Duodenal mucosa (tissue), 2 donors: ENCODE results near the gene IQCK.

Experiments
- H3K27ac ChIP-seq: one replicate; pipeline ENCODE4 v1.7.0; 2013; ENCODE audit warnings: low read depth, low read length
- H3K27me3 ChIP-seq, 2 donors: one replicate each; pipeline ENCODE4 v1.7.0; 2013; ENCODE audit warnings: low read length in 2 of 2, control low read depth in 1 of 2; ENCODE audit not compliant: insufficient read depth in 2 of 2, control insufficient read depth in 1 of 2
- H3K36me3 ChIP-seq, 2 donors: one replicate each; pipeline ENCODE4 v1.7.0; 2013; ENCODE audit warnings: low read length in 2 of 2, control low read depth in 1 of 2; ENCODE audit not compliant: insufficient read depth in 2 of 2, control insufficient read depth in 1 of 2
- H3K4me1 ChIP-seq, 2 donors: one replicate each; pipeline ENCODE4 v1.7.0; 2013; ENCODE audit warnings: low read length in 2 of 2, control low read depth in 1 of 2; ENCODE audit not compliant: insufficient read depth in 2 of 2, control insufficient read depth in 1 of 2
- H3K4me3 ChIP-seq, 2 donors: one replicate each; pipeline ENCODE4 v1.7.0; 2013; ENCODE audit warnings: low read length in 2 of 2, low read depth in 1 of 2
- H3K9ac ChIP-seq, 2 donors: one replicate each; pipeline ENCODE4 v1.7.0; 2013; ENCODE audit warnings: low read length in 2 of 2, low read depth in 1 of 2
- H3K9me3 ChIP-seq, 2 donors: one replicate each; pipeline ENCODE4 v1.7.0; 2013; ENCODE audit warnings: low read length in 2 of 2, control low read depth in 1 of 2; ENCODE audit not compliant: control insufficient read depth in 1 of 2

The IQCK gene

DNA sequence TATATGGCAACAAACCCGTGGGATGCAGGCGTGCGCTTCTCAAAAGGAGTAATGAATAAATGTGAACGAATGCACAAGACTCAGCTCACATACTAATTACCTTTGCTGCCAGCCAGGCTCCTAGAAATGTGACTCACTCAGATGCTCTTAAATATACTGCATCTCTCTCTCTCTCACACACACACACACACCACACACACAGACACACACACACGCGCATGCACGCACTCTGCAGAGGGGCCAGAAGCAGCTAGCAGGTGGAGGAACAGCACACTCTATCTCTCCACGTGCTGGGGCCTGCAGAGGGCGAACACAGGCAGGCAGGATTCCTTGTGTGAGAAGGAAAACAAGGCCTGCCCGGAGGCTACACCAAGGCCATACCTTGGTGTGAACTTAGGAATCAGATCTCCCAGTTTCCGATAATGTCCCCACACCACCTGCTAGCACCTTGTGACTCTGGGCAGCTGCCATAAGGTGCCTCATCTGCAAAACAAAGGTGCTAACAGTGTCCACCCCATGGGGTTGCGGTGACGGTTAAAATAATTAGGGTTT is 161.2 kb downstream of the IQCK start:
- Histone ChIP-seq H3K27me3 (peaks cover 0 to 4% of the 10 kb centered on the region in 2 donors), H3K4me1 (peaks cover 0 to 5% of the 10 kb centered on the region in 2 donors), H3K9me3 (no peaks in the 10 kb centered on the region), H3K36me3 (no peaks in the 10 kb centered on the region), H3K9ac (no peak overlapping the region), H3K4me3 (no peak overlapping the region), H3K27ac (no peak overlapping the region)

DNA sequence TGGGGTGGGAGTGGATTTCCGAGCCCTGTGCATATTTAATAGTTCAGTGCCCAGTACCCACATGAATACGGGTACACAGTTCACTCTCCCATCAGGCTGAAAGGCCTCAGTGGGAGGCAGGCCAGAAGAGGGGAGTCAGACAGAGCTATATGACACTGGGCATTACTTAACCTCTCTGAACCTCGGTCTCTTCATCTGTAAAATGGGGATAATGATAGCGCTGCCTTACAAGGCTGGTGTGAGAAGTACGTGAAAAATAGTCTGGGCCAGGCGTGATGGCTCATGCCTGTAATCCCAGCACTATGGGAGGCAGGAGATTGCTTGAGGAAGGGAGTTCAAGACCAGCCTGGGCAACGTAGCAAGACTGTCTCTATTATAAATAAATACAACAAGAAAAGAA is 163.0 kb downstream of the IQCK start:
- Histone ChIP-seq H3K4me1 (peaks cover 11 to 16% of the 10 kb centered on the region in 2 donors), H3K36me3 (no peaks in the 10 kb centered on the region), H3K27ac (no peak overlapping the region), H3K27me3 (peaks cover 4 to 11% of the 10 kb centered on the region in 2 donors), H3K4me3 (no peak overlapping the region), H3K9me3 (no peaks in the 10 kb centered on the region), H3K9ac (no peak overlapping the region)

DNA sequence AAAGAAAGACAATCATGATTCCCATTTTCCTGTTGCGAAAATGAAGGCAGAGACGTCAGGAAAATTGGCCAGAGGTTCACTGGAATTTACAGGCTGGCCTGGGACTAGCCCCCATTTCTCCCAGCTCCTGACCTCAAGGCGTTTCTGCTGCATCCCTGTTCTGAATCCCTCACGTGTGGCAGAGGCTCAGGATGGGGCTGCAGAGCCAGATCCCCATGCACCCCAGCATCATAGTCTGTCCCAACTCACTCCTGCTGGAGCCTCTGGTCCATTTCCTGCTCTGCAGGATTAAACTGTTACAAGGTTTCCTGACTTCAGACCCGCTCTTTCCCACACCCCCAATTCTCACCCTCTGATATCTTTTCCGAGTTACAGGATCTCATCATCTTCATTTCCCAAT is 163.7 kb downstream of the IQCK start:
- H3K27me3 ChIP-seq = peaks cover 4 to 11% of the 10 kb centered on the region in 2 donors
- H3K4me3 ChIP-seq = no peak overlapping the region

DNA sequence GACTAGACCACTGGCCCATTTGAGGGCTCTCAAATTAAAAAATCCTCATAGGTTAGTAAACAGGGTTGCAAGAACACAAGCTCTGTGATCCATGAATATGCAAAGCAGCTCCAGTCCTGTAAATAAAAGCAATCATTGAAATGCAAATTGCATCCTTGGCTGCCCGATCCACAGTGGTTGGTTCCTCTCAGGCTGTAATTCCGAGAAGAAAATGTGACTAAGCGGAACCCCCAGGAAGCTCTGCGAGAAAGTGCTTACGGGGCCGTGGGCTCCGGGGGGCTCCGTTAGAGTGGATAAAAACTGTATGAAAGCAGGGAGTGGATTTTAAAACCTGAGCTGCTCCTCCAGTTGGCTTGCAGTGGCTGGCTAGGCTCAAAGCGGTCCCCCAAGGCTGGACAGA is 164.1 kb downstream of the IQCK start:
- no peak overlapping the region for H3K9ac ChIP-seq
- no peak overlapping the region for H3K4me3 ChIP-seq
- no peaks in the 10 kb centered on the region for H3K36me3 ChIP-seq
- H3K27ac ChIP-seq = no peak overlapping the region
- peaks cover 4 to 11% of the 10 kb centered on the region in 2 donors for H3K27me3 ChIP-seq
- H3K4me1 ChIP-seq = peaks cover 16 to 18% of the 10 kb centered on the region in 2 donors
- no peaks in the 10 kb centered on the region for H3K9me3 ChIP-seq

More for the DNA sequence above, 163.7 kb downstream of the IQCK start:
- no peak overlapping the region for H3K9ac ChIP-seq
- H3K27ac ChIP-seq = no peak overlapping the region
- H3K36me3 ChIP-seq = no peaks in the 10 kb centered on the region
- peaks cover 16 to 18% of the 10 kb centered on the region in 2 donors for H3K4me1 ChIP-seq
- no peaks in the 10 kb centered on the region for H3K9me3 ChIP-seq

DNA sequence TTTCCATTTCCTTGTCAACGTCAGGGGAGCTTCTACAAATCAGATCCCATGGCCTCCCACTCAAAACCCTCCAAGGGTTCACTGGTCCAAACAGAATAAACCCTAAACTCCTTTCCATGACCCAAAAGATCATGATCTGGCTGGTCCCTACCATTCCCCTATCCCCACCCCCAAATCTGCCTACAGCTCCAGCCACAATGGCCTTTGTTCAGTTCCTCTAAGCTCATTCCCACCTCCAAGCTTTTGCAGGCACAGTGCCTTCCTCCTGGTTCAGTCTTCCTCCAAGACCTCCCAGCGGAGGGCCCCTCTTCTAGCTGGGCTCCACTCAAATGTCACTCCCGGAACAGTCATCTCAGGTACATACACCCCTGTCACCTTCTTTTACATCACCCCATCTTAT is 164.6 kb downstream of the IQCK start:
- Histone ChIP-seq H3K9me3 (no peaks in the 10 kb centered on the region), H3K27ac (no peak overlapping the region), H3K4me1 (peaks cover 16 to 18% of the 10 kb centered on the region in 2 donors), H3K9ac (no peak overlapping the region), H3K27me3 (peaks cover 4 to 11% of the 10 kb centered on the region in 2 donors), H3K36me3 (no peaks in the 10 kb centered on the region), H3K4me3 (peak overlapping the region; percentile 65 to 73)

DNA sequence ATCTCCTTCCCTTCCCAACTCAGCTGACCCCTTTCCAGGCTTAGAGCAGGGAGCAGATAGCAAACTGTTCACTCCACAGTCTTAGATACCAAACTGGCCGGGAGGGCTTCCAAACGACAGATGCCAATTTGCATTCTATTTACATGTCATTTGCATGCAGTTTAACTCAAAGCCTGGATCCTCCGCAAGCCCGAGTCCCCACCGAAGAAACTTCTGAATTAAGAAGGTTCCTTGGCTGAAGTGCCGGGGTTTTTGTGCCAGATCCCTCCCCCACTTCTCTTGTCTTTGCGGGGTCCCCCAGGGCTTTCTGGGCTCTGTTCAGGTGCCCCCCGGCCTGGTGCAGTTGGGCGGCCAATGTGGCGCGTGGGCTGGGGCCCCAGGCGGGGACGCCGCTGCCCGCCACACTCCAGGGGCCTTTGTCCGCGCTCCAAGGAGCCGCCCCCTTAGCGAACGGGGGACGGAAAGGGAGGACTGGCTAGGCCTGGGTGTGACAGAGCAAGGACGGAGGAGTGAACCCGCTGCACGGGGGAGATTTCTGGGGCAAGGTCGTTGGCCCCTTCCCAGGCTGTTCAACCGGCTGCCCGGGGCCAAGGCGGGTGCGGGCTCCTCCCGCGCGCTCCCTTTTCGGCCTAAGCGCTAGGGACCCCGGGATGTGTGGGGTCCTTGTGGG is 165.4 kb downstream of the IQCK start:
- Histone ChIP-seq H3K9me3 (no peaks in the 10 kb centered on the region), H3K9ac (no peak overlapping the region), H3K27ac (no peak overlapping the region), H3K4me1 (peaks cover 16 to 18% of the 10 kb centered on the region in 2 donors), H3K4me3 (peak overlapping the region; percentile 65 to 73), H3K27me3 (peaks cover 4 to 11% of the 10 kb centered on the region in 2 donors), H3K36me3 (no peaks in the 10 kb centered on the region)

DNA sequence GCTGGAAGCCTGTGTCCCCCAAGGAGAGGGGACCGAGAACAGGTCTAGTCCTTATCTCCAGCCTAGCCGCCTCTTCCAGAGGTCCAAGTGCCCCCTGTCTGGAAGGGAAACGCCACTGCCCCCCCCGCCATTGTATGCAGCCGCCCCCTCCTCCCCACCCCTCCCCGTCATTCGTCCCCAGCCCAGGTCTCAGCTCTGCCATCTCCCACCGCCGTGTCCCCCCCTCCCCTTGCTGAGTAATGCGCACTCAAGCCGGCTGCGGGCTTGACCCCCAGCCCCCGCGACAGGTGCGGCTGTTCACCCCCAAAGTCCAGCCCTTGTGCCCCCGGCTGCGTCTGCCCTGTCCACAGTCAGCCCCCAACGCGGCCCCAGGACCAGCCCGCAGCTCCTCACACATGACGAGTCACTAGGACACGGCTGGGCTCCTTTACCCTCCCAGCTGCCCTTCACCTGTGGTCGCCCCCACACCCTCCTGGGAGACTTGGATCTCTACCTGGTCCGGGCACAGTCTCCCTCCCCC is 166.0 kb downstream of the IQCK start:
- peak overlapping the region; percentile 7 for H3K27ac ChIP-seq
- H3K9me3 ChIP-seq = no peaks in the 10 kb centered on the region
- peaks cover 4 to 11% of the 10 kb centered on the region in 2 donors for H3K27me3 ChIP-seq
- H3K4me1 ChIP-seq = peaks cover 16 to 18% of the 10 kb centered on the region in 2 donors
- H3K4me3 ChIP-seq = peak overlapping the region; percentile 65 to 73
- no peaks in the 10 kb centered on the region for H3K36me3 ChIP-seq
- H3K9ac ChIP-seq = peak overlapping the region in 1 of 2 donors; percentile 26

DNA sequence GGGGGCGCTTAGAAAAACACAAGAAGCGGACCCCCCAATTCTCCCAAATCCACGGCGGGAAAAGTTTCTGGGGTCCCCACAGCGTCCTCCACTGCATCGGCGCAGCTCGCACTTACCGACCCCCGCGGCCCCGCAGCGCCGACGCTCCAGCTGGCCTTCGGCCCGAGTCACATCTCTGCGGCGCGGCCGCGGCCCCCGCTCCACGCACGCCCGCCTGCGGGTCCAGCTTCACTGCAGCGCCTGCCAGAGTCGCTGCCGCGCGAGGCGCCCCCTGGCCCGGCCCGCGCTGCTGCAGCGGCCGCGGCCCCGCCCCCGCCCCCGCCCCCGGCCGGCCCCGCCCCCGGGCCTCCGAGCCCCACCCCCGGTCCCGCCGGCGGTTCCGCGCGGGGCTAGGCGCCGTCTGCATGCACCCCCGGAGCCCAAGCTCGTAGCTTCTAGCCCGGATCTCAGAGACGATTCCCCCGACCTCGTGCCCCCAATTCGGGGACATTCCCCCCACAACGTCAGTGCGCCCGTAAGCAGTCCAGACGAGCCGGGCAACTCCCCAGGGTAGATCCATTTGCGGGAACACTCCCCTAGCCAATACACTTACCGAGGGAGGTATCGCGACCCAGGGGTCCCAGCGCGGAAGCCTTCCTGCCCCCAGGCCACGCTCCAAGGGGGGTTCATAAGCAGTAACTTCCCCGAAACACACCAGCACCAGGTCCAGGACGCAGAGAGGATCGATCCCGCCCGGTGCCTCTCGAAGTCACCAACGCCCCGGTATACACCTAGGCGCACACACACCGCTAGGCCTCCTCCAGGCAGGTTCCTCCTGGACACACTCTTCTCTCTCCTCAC is 166.8 kb downstream of the IQCK start, which contains the start of gene GPRC5B:
Gene GPRC5B (minus strand): TSS at position 238 of the 840 bp plus-strand sequence. CDS start 12,003 bp downstream, outside the sequence.
- H3K36me3 ChIP-seq = no peaks in the 10 kb centered on the region
- peaks cover 16 to 18% of the 10 kb centered on the region in 2 donors for H3K4me1 ChIP-seq
- peak within 1 kb of the TSS; percentile 73 to 79 for H3K4me3 ChIP-seq
- peaks cover 4 to 11% of the 10 kb centered on the region in 2 donors for H3K27me3 ChIP-seq
- H3K27ac ChIP-seq = peak within 1 kb of the TSS; percentile 7
- peak within 1 kb of the TSS; percentile 52 to 54 for H3K9ac ChIP-seq
- H3K9me3 ChIP-seq = no peaks in the 10 kb centered on the region

DNA sequence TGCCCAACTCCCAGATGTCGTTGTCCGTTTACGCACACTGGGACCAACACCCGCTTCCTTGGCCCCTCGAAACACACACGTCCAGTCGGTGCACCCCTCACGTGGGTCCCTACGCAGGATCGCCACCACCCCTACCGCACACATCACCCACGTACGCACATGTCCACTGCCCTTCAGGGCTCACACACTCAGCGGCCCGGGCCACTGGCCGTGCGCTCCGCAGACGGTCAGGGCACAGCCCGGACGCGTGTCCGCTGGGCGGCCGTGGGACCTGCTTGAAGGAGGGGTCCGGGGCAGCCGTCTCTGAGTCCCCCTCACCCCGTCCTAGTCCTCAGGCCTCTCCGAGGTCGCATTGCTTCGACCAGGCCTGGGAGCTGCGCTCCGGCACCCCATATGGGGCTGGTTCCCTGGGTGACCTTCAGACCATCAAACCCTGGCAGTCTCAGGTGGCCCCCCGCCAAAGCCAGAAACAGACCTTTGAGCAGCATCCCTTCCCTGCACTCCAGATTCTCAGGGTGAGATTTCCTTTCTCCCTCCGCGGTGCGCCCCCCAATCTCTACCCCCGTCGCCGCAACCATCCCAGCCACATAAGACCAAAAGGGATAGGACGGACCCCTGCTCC is 167.5 kb downstream of the IQCK start:
- Histone ChIP-seq H3K9ac (peak overlapping the region; percentile 52 to 54), H3K27me3 (peaks cover 4 to 11% of the 10 kb centered on the region in 2 donors), H3K27ac (no peak overlapping the region), H3K9me3 (no peaks in the 10 kb centered on the region), H3K4me3 (peak overlapping the region; percentile 66 to 79), H3K4me1 (peaks cover 16 to 18% of the 10 kb centered on the region in 2 donors), H3K36me3 (no peaks in the 10 kb centered on the region)
